Measurements from ENCODE around the gene NOCT.

- no peak for TF ChIP-seq POLR2AphosphoS5 (IDR thresholded peaks at IDR 0.05; ENCODE audit: low read depth, low read length)
- TF ChIP-seq POLR2A (IDR thresholded peaks at IDR 0.05; ENCODE audit: low read depth, low read length) = no peak
Measured at GRCh38 chr4:139028191-139028661, 12.6 kb downstream of the NOCT start.
